Neural cell (in vitro differentiated cells): ENCODE measurements around the gene P2RY14.
A peak's percentile ranks its signal among the peaks of the same experiment; 100 is the strongest.

Source experiments
- EZH2 ChIP-seq: fragments of 200-600, 300-800 bp; shearing (Covaris generic), sonication (generic); IDR thresholded peaks from 2 replicates; pipeline ENCODE4 v1.6.1; 2014; ENCODE audit warnings: antibody characterized with exemption, low read length, borderline replicate concordance, mild to moderate bottlenecking; ENCODE audit not compliant: insufficient read depth, poor library complexity, severe bottlenecking
- SMC3 ChIP-seq: fragments of 450-650 bp; conservative IDR thresholded peaks from 2 replicates; pipeline ENCODE4 v1.6.1; 2014; ENCODE audit warnings: antibody characterized with exemption, mild to moderate bottlenecking, moderate library complexity; ENCODE audit not compliant: poor library complexity
- TAF1 ChIP-seq: IDR thresholded peaks from 2 replicates; pipeline ENCODE4 v1.6.1; 2012; ENCODE audit warnings: low read depth
- TF ChIP-seq, protein P1 (sequence below): fragments of 450-650 bp; IDR thresholded peaks from 2 replicates; pipeline ENCODE4 v1.5.1; 2014; ENCODE audit warnings: antibody characterized with exemption, mild to moderate bottlenecking, moderate library complexity; ENCODE audit not compliant: poor library complexity, severe bottlenecking

DNA sequence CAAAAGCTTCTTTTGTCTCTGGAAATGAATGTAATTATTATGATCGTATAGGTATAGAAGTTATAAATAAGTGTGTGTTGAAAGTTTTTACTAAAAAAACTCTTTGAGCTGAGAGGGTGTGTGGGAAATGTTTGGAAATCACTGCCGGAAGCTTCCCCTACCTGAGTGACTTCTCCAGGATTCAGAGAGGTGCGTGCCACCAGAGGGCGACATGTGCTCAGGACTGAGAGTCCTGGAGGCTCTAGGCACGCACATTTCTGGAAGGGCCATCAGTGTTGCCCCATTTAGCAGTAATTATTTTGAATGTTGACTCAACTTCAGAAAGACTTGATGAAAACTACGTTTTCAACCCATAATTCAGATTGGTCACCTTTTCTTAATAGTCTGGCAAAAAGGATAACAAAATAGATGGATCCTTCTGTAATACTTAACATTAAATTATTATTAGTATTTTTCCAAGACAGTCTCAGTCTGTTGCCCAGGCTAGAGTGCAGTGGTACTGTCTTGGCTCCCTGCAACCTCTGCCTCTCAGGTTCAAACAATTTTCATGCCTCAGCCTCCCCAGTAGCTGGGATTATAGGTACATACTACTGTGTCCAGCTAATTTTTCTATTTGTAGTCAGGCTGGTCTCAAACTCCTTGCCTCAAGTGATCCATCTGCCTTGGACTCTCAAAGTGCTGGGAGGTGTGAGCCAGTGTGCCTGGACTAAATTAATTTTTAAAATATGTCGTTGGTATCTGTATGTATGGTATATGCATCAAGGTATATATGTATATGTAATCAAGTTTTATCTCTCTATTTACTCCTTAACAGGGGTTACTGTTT lies 109.9 kb downstream of the P2RY14 start:
- TF ChIP-seq, protein P1, sequence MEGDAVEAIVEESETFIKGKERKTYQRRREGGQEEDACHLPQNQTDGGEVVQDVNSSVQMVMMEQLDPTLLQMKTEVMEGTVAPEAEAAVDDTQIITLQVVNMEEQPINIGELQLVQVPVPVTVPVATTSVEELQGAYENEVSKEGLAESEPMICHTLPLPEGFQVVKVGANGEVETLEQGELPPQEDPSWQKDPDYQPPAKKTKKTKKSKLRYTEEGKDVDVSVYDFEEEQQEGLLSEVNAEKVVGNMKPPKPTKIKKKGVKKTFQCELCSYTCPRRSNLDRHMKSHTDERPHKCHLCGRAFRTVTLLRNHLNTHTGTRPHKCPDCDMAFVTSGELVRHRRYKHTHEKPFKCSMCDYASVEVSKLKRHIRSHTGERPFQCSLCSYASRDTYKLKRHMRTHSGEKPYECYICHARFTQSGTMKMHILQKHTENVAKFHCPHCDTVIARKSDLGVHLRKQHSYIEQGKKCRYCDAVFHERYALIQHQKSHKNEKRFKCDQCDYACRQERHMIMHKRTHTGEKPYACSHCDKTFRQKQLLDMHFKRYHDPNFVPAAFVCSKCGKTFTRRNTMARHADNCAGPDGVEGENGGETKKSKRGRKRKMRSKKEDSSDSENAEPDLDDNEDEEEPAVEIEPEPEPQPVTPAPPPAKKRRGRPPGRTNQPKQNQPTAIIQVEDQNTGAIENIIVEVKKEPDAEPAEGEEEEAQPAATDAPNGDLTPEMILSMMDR = peak; percentile 68
- TF ChIP-seq EZH2 (no peak), TAF1 (no peak), SMC3 (peak; percentile 76)
